ENCODE data around the gene MYO3B. TPM values are rescaled to one million over a fixed set of nuclear protein-coding genes. Genes with fewer than 3 reads are reported as not detected.
"Not testable (repeated sequence)": the region's sequence is repeated elsewhere in the genome, so short reads cannot be mapped to it uniquely, and the experiment has no call there.

The MYO3B gene
- total and polyA plus RNA-seq, 8 donors = 1.3 to 4.1 (median 2.6) TPM; not detected in 1

DNA sequence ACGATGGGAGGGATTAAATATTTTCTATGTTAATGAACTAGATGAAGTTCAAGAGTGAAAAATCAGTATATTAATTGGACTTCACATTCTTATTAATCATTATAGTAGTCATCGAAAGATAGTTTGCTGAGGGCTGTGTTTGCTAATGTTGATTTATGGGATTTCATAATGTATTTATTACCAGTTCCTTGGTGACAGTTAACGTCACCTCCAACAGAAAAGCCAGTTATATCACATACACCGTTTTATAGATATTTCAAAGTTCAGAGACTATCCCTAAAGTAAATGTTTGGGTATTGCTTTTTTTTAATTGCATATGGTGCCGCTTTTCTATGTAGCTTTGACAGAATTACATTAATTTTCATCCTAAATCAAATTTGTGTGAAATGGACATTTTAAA is 487.8 kb downstream of the MYO3B start:
- Histone ChIP-seq H3K4me1 (no peaks in the 10 kb centered on the region), H3K27me3 (no peaks in the 10 kb centered on the region), H3K27ac (no peak overlapping the region), H3K4me3 (no peak overlapping the region), H3K9me3 (no peaks in the 10 kb centered on the region), H3K36me3 (no peaks in the 10 kb centered on the region)
- intact Hi-C loops (cut with DNase I) = no loop called here
- ATAC-seq = no peak
- TF ChIP-seq, protein P1, sequence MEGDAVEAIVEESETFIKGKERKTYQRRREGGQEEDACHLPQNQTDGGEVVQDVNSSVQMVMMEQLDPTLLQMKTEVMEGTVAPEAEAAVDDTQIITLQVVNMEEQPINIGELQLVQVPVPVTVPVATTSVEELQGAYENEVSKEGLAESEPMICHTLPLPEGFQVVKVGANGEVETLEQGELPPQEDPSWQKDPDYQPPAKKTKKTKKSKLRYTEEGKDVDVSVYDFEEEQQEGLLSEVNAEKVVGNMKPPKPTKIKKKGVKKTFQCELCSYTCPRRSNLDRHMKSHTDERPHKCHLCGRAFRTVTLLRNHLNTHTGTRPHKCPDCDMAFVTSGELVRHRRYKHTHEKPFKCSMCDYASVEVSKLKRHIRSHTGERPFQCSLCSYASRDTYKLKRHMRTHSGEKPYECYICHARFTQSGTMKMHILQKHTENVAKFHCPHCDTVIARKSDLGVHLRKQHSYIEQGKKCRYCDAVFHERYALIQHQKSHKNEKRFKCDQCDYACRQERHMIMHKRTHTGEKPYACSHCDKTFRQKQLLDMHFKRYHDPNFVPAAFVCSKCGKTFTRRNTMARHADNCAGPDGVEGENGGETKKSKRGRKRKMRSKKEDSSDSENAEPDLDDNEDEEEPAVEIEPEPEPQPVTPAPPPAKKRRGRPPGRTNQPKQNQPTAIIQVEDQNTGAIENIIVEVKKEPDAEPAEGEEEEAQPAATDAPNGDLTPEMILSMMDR (IDR thresholded peaks at IDR 0.05) = no peak
- no peak for DNase-seq

DNA sequence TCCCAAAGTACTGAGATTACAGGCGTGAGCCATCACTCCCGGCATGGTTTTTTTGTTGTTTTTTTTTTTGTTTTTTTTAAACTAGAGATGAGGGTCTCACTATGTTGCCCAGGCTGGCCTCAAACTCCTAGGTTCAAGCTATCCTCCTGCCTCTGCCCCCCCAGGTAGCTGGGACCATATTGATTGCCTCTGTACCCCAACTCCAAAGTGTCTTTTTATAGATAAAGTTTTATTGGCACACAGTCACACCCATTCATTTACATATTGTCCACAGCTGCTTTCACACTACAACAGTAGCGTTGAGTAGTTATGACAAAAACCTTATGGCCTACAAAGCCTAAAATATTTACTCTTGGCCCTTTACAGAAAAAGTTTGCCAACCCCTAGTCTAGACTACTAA is 492.0 kb downstream of the MYO3B start:
- TF ChIP-seq, protein P1 (IDR thresholded peaks at IDR 0.05) = no peak
- ATAC-seq (no peak), DNase-seq (no peak)
- Histone ChIP-seq H3K27me3 (peaks cover 0 to 3% of the 10 kb centered on the region in 2 donors), H3K36me3 (no peaks in the 10 kb centered on the region), H3K4me3 (no peak overlapping the region), H3K9me3 (no peaks in the 10 kb centered on the region), H3K4me1 (no peaks in the 10 kb centered on the region), H3K27ac (no peak overlapping the region)
- intact Hi-C loops (cut with DNase I) = no loop called here

DNA sequence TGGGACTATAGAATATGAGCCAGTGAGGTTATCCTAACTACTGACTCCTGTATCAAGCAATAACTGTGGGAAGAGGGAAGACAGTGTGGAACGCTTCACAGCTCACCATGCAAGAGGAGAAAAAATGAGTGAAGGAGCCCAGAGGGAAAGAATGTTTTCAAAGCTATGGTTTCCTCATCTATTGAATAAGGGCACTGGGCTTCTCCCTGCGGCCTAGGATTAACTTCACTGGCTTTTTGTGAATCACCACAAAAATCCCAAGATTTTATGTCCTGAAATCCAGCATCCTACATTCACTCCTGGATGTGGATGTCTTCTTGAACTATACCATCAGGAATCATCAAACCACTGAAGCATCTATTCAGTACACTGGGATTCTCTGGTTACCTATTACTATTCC is 492.7 kb downstream of the MYO3B start:
- TF ChIP-seq, protein P1 (IDR thresholded peaks at IDR 0.05) = no peak
- intact Hi-C loops (cut with DNase I) = no loop called here
- ATAC-seq (no peak), DNase-seq (no peak)
- Histone ChIP-seq H3K4me3 (no peak overlapping the region), H3K4me1 (no peaks in the 10 kb centered on the region), H3K27me3 (peaks cover 0 to 3% of the 10 kb centered on the region in 2 donors), H3K36me3 (no peaks in the 10 kb centered on the region), H3K9me3 (no peaks in the 10 kb centered on the region), H3K27ac (no peak overlapping the region)

DNA sequence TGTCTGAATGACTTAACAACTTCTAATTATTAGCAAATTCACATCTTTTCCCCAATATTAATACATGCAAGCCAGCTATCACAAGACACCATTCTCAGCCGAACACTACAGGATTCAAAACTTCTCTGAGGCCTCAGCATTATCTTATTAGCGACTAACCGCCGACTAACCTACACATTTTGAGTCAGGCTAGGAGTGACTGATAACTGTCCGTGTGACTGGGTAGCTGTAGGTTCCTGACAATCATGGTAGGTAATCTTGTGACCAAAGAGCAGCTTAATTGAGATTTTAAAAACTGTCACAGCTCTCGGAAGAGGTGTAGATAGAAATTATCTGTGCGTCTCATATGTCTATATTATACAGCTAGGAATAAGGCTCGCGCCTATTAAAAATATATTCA is 493.1 kb downstream of the MYO3B start:
- no peaks in the 10 kb centered on the region for H3K36me3 ChIP-seq
- TF ChIP-seq, protein P1 (IDR thresholded peaks at IDR 0.05) = no peak
- no peak for DNase-seq
- H3K27me3 ChIP-seq = peaks cover 0 to 3% of the 10 kb centered on the region in 2 donors
- no peak for ATAC-seq
- H3K27ac ChIP-seq = no peak overlapping the region
- H3K4me1 ChIP-seq = no peaks in the 10 kb centered on the region
- H3K4me3 ChIP-seq = no peak overlapping the region
- intact Hi-C loops (cut with DNase I) = no loop called here
- no peaks in the 10 kb centered on the region for H3K9me3 ChIP-seq

DNA sequence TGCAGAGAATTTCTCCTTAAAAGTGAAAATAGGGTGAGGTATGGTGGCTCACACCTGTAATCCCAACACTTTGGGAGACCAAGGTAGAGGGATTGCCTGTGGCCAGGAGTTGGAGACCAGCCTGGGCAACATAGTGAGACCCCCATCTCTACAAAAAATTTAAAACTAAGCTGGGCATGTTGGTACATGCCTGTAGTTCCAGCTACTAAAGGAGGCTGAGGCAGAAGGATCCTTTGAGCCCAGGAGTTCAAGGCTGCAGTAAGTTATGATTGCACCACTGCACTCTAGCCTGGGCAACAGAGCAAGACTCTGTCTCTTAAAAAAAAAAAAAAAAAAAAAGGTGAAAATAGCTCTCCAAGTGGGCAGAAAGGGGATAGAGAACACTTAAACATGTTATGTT is 496.3 kb downstream of the MYO3B start:
- ATAC-seq; intact Hi-C loops (cut with DNase I); DNase-seq; H3K36me3 ChIP-seq; H3K4me1 ChIP-seq; H3K9me3 ChIP-seq; H3K27ac ChIP-seq; H3K4me3 ChIP-seq; H3K27me3 ChIP-seq: not testable (repeated sequence)

DNA sequence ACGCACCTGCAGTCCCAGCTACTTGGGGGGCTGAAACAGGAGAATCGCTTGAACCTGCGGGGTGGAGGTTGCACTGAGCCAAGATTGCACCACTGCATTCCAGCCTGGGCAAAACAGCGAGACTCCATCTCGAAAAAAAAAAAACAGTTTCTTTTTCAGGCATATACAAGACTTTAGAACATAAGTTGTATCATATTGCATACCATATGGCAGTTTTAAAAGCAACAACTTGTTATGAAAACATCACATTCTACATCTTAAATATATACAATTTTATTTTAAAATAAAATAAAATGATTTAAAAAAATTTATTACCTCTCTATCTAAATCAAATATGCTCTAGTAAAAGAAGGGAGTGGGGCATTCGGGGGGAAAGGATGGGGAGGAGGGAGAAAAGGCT is 497.8 kb downstream of the MYO3B start:
- Histone ChIP-seq H3K27ac (no peak overlapping the region), H3K36me3 (no peaks in the 10 kb centered on the region), H3K9me3 (no peaks in the 10 kb centered on the region), H3K4me1 (no peaks in the 10 kb centered on the region), H3K4me3 (no peak overlapping the region), H3K27me3 (peaks cover 0 to 3% of the 10 kb centered on the region in 2 donors)
- intact Hi-C loops (cut with DNase I) = no loop called here
- ATAC-seq (no peak), DNase-seq (no peak)
- TF ChIP-seq, protein P1 (IDR thresholded peaks at IDR 0.05) = no peak

Measured in left lung (tissue), 10 donors.